Measurements from ENCODE around the gene SLC11A1.

Gene SLC11A1

GRCh38 chr2:218405086-218405745 is 23.1 kb downstream of the SLC11A1 start:
- DNase-seq (ENCODE audit: low spot score), result no peak

GRCh38 chr2:218405746-218406208 is 23.7 kb downstream of the SLC11A1 start:
- no peak for DNase-seq (ENCODE audit: low spot score)

DNA sequence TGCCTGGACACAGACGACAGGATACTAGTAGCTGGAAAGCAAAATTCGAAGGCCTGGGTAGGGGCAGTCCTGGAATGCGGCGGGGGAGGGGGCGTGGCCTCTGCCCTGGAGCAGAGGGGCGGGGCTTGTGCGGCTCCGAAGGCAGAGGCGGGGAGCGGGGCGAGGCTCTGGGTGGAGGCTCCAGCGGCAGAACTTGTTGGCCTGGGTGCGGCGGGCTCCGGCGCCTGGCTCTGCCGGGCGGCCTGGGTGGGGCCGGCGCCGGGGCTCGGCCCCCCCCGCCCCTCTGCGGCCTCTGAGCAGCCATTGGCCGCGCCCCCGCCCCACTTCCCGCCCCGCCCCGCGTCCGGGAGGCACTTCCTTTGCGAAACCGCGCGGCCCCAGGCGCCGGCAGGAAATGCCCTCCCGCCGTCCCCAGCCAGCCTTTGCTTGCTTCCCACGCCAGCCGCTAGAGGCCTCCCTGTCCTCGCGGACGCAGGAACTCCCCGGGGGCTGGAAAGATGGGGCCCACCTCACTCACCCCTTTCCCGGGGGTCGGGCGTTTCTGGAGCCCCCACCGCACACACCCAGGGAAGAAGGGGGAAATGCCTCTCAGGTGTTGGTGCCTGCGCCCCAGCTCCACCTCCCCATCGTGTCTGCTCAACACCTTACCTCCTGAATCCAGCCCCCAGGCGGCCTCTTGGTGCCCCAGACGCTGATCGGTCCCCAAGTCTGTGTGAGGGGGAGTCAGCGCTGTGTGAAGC is 24.3 kb downstream of the SLC11A1 start:
- peak; percentile 94 for DNase-seq (ENCODE audit: low spot score)

DNA sequence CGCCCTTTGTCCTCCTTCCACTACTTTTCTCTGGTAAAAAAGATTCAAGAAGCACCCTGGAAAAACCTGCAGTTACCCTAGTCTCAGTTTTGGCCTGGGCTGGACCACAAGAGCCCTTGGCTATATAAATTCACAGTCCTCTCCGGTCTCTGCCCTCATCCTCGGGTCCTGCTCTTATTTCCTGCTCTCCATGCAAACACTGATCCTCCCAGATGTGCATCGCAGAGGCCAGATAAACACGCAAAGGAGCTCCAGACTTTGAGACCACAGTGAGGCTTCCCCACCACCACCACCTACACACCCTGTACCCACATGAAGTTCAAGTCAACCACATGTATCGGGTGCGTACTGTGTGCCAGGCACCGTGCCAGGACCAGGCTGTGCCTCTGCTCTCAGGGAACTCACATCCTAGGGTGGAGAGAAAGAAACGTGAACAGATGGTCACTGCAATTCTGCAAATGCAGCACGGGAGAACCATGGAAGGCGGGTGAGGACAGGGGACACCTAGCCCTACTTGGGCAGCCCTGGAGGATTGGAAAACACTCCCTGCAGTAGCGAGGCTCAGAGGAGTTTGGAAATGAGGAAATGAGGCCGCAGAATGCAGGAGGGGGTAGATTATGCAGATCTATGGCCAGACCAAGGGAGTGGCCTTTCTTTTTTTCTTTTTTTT is 25.0 kb downstream of the SLC11A1 start:
- peak; percentile 74 for DNase-seq (ENCODE audit: low spot score)

GRCh38 chr2:218407717-218408116 is 25.6 kb downstream of the SLC11A1 start:
- DNase-seq (ENCODE audit: low spot score), result no peak

- no peak for DNase-seq (ENCODE audit: low spot score)
These were observed 36.2 kb downstream of the SLC11A1 start for GRCh38 chr2:218418321-218418716.

- no peak for DNase-seq (ENCODE audit: low spot score)
These were observed 36.8 kb downstream of the SLC11A1 start, which contains the start of gene VIL1 for GRCh38 chr2:218418717-218419458. TSS of gene VIL1 (plus strand) at chr2:218419123. CDS start at chr2:218423779, 4,656 bp downstream.

- DNase-seq (ENCODE audit: low spot score), result no peak
These were observed 37.6 kb downstream of the SLC11A1 start for GRCh38 chr2:218419630-218420216.

DNA sequence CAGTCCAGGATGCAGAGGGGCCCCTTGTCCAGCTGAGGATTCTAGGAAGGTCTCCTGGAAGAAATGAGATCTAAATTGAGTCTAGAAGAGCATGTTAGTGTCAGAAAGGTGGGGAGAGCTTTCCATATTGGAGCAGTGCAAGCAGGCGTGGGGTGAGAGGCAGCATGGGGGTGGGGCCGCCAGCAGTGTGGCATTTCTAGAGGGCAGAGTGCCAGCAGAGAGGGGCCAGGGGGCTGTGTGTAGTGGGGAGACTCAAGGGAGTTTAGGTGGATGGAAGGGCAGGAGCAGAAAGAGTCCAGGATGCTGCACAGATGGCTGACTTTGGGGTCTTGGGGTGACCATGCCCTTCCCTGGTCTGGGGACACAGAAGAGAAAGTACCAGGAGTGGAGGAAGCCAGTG is 39.0 kb downstream of the SLC11A1 start:
- no peak for DNase-seq (ENCODE audit: low spot score)

DNA sequence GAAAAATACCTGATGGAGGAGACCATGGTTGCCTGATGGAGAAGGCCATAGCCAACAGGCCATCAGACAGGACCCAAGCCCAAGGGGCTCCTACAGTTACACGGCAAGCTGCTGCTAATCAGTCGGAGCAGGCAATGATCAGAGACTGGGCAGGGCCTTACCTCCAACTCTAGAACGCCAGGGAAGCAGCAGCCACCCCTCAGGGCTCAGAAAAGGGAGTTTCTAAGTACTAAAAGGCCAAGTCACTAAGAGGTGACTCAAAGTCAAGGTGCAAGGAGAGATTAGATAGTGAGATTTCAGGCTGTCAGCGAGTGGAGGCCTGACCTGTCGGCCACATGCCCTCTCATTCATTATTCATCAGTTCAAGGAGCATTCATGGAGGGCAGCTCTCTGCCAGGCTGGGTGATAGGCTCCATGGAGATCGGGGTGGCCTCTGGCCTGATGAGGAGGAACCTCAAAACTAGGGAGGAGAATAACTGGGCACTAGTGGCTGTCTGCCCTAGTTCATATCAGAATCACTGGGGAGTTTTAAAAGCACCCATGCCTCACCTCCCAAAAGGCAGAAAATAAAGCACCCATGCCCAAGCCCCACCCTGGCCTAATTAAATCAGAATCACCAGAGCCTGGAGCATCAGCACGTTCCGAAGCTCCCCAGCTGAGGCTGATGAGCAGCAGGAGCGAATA is 40.5 kb downstream of the SLC11A1 start:
- no peak for DNase-seq (ENCODE audit: low spot score)

DNA sequence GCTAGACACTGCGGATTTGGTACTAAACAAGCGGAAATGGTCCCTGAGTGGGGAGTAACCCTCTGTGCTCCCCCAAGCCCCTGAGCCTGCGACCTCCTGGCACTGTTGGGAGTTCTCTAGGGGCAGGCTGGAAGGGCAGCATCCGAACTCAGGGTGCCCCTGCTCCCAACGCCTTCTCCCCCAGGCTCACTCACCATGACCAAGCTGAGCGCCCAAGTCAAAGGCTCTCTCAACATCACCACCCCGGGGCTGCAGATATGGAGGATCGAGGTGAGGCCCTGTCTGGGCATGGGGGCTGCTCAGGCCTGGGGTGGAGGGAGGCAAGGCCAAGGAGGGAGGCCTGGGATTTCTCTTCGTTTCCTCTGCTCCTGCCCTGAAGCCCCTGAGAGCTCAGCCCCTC is 41.5 kb downstream of the SLC11A1 start:
- no peak for DNase-seq (ENCODE audit: low spot score)

DNA sequence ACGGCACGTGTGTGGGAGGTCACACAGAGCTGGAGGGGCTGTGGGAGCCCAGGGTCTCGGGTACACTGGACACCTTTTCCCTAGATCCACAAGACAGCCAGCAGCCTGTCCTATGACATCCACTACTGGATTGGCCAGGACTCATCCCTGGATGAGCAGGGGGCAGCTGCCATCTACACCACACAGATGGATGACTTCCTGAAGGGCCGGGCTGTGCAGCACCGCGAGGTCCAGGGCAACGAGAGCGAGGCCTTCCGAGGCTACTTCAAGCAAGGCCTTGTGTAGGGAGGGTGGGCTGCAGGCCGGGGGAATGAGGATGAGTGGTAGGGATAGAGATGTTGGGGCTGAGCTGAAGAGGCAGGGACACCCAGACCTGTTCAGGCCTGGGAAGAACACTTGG is 43.5 kb downstream of the SLC11A1 start:
- no peak for DNase-seq (ENCODE audit: low spot score)

GRCh38 chr2:218427741-218428140 is 45.7 kb downstream of the SLC11A1 start:
- DNase-seq (ENCODE audit: low spot score), result no peak

DNA sequence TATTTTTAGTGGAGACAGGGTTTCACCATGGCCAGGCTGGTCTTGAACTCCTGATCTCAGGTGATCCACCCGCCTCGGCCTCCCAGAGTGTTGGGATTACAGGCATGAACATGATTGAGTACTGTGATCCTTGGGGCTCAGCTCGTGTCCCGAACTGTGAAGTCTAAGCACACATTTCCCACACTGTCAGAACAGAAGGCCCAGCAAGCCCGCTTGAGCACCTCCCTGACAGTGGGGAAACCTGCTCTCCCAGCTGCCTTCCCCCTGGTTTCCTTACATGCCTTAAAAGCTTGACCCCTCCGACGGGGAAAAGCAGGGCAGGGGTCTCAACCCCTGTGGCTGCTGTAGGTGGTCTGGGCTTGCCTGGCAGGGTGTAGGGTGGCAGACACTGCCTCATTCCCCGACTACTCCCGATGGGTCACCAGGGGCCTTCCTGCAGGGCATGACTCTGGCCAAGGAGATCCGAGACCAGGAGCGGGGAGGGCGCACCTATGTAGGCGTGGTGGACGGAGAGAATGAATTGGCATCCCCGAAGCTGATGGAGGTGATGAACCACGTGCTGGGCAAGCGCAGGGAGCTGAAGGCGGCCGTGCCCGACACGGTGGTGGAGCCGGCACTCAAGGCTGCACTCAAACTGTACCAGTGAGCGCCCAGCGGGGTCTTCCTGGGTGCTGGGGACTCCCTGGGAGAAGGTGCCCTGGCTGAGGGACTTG is 46.9 kb downstream of the SLC11A1 start:
- no peak for DNase-seq (ENCODE audit: low spot score)

- DNase-seq (ENCODE audit: low spot score), result no peak
These were observed 48.0 kb downstream of the SLC11A1 start for GRCh38 chr2:218429911-218430692.

- no peak for DNase-seq (ENCODE audit: low spot score)
These were observed 48.6 kb downstream of the SLC11A1 start for GRCh38 chr2:218430721-218431120.

GRCh38 chr2:218431878-218432277 is 49.8 kb downstream of the SLC11A1 start:
- no peak for DNase-seq (ENCODE audit: low spot score)

DNA sequence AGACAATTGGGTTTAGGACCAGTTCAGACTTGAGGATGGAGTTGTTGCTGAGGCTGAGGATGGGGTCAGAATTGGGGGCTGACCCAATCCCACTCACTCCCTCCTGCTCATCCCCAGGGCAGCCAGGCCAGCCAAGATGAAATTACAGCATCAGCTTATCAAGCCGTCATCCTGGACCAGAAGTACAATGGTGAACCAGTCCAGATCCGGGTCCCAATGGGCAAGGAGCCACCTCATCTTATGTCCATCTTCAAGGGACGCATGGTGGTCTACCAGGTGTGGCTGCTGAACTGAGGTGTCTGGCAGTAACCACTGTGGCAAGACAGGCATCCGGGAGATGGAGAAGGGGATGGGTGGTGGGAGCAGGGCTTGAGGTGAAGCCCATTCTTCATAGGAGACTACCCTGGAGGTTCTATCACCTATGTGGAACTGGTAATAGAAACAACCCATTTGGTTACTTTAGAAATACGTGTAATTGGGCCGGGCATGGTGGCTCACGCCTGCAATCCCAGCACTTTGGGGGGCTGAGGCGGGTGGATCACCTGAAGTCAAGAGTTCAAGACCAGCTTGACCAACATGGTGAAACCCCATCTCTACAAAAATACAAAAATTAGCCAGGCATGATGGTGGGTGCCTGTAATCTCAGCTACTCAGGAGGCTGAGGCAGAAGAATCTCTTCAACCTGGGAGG is 50.7 kb downstream of the SLC11A1 start:
- DNase-seq (ENCODE audit: low spot score), result no peak

- no peak for DNase-seq (ENCODE audit: low spot score)
These were observed 52.4 kb downstream of the SLC11A1 start for GRCh38 chr2:218434456-218434855.

Data from CD4-positive, alpha-beta T cell treated with Interleukin-6 at 100 ng/mL for 8 hours (primary cell).